GM12872 (cell line): ENCODE results near the gene TUBGCP6.

Experiments used
- TF ChIP-seq, protein P1 (sequence below): IDR thresholded peaks from 3 replicates; pipeline ENCODE4 v1.5.1; 2011; ENCODE audit warnings: low read depth, mild to moderate bottlenecking, low read length, moderate library complexity; ENCODE audit not compliant: insufficient read depth

Gene TUBGCP6

GRCh38 chr22:50186761-50187523, 57.9 kb downstream of the TUBGCP6 start:
- TF ChIP-seq, protein P1, sequence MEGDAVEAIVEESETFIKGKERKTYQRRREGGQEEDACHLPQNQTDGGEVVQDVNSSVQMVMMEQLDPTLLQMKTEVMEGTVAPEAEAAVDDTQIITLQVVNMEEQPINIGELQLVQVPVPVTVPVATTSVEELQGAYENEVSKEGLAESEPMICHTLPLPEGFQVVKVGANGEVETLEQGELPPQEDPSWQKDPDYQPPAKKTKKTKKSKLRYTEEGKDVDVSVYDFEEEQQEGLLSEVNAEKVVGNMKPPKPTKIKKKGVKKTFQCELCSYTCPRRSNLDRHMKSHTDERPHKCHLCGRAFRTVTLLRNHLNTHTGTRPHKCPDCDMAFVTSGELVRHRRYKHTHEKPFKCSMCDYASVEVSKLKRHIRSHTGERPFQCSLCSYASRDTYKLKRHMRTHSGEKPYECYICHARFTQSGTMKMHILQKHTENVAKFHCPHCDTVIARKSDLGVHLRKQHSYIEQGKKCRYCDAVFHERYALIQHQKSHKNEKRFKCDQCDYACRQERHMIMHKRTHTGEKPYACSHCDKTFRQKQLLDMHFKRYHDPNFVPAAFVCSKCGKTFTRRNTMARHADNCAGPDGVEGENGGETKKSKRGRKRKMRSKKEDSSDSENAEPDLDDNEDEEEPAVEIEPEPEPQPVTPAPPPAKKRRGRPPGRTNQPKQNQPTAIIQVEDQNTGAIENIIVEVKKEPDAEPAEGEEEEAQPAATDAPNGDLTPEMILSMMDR, result no peak

DNA sequence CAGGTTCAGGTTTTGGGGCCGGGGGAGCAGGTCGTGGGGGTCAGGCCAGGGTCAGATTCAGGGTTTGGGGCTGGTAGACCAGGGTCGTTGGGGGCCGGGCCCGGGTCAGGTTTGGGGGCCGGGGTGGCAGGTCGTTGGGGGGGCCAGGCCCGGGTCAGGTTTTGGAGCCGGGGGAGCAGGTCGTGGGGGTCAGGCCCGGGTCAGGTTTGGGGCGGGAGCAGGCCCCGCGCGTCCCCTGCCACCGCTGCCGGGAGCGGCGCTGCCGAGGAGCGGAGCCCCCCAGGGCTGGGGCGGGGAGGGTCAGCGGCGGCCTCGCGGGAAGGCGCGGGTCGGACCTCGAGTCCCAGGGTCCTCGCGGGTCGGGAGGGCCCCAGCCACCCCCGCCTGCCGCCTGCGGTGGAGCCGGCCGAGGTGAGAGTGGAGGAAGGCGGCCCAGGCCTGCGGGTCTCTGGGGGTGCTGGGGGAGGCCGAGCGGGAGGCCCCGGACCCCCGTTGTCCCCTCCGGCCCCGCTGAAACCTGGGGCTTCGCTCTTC, 58.6 kb downstream of the TUBGCP6 start:
- TF ChIP-seq, protein P1, result no peak

DNA sequence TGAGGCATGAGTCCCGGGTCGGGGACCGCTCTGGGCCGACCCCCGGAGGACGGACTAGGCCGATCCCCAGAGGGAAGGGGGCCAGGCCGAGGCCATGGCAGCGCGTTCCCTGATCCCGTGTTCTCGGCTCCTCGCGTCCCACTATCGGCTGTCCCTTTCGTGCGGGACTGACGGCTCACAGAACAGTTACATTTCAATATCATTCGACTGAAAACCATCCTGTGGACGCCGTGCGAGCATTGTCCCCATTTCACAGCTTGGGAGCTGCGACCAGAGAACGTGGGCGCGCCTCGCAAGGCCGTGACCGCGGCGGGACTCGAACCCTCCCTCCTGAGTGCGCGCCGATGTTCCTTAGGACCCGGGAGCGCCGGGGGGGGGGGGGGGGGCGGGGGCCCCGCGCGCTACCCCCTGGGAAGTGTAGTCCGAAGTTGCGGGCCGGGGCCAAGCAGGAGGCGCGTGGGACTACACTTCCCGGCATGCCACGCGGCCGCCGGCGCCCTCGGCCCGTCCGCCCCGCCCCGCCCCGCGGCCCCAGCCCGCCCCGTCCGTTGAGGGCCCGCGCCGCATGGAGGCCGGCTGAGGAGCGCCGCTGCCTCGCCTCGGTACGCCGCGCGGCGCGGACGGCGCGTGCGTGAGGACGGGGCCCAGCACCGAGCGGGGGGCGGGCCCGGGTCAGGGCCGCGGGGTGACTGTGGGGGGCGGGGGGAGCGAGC, 59.3 kb downstream of the TUBGCP6 start, which contains the start of gene TRABD:
TSS of gene TRABD (plus strand) at position 539 of the 713 bp plus-strand sequence. CDS start 7,148 bp downstream, outside the sequence.
- TF ChIP-seq, protein P1, result no peak

GRCh38 chr22:50184902-50185374, 59.9 kb downstream of the TUBGCP6 start:
- TF ChIP-seq, protein P1, result no peak

GRCh38 chr22:50184004-50184901, 60.6 kb downstream of the TUBGCP6 start:
- TF ChIP-seq, protein P1, result no peak

GRCh38 chr22:50183141-50183971, 61.5 kb downstream of the TUBGCP6 start:
- TF ChIP-seq, protein P1, result no peak
